ENCODE measurements around the gene RPL27.

Gene RPL27

DNA sequence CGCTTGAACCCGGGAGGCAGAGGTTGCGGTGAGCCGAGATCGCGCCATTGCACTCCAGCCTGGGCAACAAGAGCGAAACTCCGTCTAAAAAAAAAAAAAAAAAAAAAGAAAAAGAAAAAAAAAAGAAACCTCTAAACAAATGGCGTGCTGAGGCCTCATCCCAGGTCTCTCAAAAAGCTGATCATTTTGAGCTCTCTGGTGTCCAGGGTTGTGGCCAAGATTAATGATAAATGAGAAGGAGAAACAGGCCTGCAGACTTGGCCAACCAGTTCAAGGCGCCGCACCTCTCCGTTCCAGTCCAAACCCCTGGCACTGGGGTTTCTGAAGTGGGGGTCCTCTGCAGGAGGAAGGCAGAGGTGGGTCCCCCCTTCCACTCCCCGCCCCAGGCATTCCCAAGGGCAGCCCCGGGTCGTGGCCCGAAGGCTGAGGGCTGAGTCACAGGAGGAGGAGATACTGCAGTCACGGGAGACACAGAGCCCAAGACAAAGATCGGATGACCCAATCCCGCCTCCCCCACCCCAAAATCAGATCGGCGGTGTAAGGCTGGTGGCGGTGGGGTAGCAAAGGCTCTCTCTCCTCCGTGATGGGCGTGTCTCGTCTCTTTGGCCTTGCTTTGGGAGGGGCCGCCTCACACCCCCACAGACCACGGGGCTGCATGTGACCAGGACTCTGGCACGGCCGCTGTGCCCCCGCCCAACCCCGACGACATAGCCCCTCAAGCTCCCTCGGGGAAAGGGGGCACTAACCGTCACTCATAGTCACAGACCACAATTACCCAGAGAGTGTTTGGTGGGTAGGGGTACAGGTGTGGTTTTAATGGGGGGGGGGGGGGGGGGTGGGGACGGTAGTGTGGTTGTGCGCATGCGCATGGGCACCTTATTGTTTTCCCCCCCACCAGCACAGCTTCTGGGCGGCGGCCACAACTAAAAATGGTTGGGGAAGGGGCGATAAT, 22.8 kb downstream of the RPL27 start:
- no peak for DNase-seq (ENCODE audit: low read depth, low spot score)

DNA sequence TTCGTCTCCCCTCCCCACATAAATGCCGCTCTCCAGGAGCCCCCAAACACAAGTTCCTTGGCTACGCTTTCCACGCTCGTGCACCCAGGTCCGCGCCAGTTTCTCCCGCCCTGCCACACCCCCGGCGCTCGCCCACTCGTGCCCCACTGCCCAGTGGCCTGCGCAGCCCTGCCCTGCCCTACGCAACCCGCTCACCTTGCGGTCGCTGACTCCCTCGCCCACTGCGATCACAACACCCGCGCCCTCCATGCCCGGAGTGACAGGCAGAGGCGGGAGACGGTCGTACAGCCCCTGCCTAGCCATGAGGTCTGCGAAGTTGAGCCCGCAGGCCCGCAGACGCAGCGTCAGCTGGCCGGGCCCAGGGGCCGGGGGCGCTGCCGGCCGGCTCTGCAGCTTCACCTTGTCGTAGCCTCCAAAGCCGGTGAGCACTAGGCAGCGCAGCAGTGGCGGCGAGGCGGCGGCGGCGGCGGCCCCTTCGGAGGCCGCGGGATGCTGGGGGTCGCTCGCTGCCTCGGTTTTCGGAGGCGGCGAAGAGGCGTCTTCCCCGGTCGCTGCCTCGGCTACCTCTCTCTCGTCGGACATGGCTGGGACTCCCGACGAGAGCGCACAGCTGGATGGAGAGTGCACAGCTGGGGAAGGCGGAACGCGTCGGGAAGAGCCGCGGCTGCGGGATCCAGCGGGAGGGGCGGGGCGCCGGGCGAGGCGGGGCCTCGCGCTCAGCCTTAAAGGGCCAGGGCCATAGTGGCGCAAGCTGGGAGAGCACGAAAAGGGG, 23.7 kb downstream of the RPL27 start, which contains the start of gene VAT1:
TSS of gene VAT1 (minus strand) at position 645 of the 772 bp plus-strand sequence. CDS start at position 582, 63 bp downstream.
- no peak for DNase-seq (ENCODE audit: low read depth, low spot score)

DNA sequence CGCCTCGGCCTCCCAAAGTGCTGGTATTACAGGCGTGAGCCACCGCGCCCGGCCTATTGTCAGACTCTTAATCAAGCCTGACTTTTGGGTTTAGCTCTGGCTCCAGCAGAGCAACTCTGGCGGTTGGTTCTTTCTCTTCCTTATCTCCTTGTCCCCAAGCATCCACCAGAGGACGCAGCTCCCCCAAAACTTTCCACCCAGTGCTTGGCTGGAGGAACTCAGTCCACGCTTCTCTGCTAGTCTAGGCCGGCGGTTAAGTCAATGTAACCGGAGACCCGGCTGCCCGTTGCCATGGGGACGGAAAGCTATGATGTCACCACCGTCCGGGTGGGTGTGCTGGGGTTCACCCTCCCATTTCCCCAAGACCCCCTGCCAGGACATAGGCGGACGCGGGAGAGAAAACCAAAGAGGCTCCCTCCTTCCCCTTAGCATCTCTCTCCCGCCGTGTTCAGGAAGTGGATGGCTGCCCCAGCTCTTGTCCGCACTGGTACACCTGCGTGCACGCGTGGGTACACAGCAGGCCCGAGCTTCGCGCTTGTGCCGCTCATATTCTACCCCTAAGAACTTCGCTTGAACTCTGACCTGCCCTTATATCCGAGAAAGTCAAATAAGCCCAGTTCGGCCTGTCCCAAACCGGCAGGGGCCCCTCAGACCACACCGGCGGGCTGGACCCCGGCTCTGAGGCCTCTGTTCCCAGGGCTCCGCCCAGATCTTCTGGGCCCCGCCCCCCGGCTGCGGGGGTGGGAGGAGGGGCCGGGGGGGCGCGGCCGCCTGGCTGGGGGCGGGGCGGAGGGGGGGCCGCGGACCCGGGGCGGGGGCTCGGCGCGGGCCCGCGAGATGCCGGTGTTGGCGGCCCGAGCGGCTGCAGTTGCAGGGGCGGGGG, 26.4 kb downstream of the RPL27 start, which contains the start of gene RND2:
TSS of gene RND2 (plus strand) at position 825 of the 883 bp plus-strand sequence. CDS start 117 bp downstream, outside the sequence.
- DNase-seq (ENCODE audit: low read depth, low spot score) = peak; percentile 87

DNA sequence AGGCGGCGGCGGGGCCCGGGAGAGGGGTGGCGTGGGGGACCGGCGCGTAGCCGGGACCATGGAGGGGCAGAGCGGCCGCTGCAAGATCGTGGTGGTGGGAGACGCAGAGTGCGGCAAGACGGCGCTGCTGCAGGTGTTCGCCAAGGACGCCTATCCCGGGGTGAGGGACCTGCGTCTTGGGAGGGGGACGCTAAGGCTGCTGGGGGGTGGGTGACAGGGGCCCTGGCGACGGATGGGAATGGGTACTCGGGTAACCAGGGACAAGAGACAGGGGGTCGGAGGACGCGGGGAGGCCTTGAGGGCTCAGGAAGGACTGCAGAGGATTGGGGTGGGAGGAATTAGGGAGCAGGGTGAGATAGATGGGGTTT, 27.1 kb downstream of the RPL27 start:
- no peak for DNase-seq (ENCODE audit: low read depth, low spot score)

DNA sequence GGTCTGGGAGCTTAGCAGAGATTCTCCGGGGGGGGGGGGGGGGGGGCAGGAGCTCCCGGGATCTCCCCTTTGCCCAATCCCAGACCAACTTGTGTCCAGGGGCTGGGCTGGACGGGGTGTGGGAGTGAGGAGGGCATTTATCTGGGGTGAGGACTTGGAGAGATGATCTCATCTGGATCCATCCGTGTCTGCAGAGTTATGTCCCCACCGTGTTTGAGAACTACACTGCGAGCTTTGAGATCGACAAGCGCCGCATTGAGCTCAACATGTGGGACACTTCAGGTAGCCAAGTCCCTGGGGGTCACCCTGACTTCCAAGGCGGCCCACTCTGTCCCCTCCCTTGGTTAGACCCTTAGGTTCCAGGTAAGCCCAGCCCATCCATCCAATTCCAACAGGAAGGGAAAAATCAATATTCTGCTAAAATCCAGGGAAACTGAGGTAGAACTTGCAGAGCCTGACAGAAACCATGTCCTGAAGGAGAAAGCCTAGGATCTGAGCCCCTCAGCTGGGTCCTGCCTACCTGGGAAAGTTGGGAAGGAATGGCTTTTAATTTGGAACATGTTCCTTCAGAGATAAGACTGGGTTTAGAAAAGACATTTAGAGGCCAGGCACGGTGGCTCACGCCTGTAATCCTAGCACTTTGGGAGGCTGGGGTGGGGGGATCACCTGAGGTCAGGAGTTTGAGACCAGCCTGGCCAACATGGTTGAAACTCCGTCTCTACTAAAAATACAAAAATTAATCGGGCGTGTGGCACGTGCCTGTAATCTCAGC, 27.7 kb downstream of the RPL27 start:
- DNase-seq (ENCODE audit: low read depth, low spot score) = no peak

DNA sequence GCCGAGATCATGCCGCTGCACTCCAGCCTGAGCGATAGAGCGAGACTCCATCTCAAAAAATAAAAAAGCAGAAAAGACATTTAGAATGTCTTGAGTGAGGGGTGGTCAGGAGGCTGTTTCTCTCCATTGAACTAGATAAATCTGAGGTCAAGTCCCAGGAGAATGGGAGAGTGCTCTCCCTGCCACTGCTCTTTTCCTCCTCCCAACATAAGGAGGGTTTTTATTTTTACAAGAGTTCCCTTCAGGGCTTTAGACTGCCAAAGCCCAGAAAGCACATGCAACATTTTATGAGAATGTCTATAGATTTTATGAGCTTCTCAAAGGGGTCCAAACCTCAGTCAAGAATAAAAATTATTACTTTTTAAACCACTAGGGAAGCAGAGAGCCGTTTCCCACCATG, 28.4 kb downstream of the RPL27 start:
- no peak for DNase-seq (ENCODE audit: low read depth, low spot score)

DNA sequence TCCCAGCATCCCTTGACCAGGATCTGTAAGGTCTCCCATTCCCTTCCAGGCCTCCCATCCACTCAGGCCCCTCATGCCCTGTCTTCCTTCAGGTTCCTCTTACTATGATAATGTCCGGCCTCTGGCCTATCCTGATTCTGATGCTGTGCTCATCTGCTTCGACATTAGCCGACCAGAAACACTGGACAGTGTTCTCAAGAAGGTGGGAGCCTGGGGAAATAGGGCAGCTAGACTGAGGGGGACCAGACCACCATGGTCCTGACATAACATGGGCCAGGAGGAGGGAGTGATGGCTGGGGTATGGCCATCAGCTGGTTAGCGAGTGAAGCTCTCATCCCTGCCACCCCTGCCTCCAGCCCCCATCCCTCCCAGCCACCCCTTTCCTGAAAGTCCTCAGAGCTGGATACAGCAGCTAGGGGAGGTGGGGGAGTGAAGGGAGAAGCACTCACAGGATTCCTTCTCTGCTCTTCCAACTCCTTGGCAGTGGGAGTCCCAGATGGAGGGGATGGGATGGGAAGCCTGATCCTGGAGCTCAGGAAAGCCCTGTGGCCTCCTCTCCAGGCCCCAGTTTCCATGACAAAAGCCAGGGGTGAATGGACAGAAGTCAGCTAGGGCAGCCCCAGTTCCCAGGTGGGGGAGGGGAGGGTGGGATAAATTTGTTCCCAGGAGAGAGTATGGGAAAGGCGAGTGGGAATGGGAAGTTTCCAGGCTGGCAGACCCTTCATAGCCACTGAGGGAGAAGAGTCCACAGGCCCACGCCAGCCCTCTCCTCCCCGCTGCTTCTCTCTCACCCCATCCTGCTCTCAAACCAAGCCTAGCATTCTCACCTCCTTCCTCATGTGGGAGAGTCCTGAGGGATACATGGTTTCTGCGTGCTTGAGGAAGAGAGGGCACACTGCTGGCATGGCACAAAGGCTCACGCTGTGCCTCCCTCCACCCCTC, 29.1 kb downstream of the RPL27 start:
- no peak for DNase-seq (ENCODE audit: low read depth, low spot score)

GRCh38 chr17:43028221-43028861, 30.1 kb downstream of the RPL27 start:
- DNase-seq (ENCODE audit: low read depth, low spot score) = no peak

GRCh38 chr17:43030137-43030767, 32.0 kb downstream of the RPL27 start:
- DNase-seq (ENCODE audit: low read depth, low spot score) = no peak

DNA sequence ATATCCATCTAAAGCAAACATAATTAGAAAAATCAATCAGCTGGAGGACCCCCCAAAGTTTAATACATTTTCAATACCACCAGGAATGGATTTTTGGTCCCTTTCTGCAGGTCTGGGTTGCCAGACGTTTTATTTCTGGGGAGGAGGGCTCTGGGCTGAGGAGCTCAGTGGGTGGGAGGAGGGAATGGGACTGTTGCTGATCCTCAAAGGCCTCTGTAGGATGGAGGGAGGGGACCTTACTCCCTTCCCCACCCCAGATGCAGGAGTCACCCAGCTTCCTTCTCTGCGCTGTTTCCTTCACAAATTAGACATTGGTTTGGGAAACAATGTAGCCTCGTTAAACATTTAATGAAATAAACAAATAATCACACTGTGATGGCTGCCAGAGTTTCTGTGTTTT, 33.4 kb downstream of the RPL27 start:
- DNase-seq (ENCODE audit: low read depth, low spot score) = no peak

DNA sequence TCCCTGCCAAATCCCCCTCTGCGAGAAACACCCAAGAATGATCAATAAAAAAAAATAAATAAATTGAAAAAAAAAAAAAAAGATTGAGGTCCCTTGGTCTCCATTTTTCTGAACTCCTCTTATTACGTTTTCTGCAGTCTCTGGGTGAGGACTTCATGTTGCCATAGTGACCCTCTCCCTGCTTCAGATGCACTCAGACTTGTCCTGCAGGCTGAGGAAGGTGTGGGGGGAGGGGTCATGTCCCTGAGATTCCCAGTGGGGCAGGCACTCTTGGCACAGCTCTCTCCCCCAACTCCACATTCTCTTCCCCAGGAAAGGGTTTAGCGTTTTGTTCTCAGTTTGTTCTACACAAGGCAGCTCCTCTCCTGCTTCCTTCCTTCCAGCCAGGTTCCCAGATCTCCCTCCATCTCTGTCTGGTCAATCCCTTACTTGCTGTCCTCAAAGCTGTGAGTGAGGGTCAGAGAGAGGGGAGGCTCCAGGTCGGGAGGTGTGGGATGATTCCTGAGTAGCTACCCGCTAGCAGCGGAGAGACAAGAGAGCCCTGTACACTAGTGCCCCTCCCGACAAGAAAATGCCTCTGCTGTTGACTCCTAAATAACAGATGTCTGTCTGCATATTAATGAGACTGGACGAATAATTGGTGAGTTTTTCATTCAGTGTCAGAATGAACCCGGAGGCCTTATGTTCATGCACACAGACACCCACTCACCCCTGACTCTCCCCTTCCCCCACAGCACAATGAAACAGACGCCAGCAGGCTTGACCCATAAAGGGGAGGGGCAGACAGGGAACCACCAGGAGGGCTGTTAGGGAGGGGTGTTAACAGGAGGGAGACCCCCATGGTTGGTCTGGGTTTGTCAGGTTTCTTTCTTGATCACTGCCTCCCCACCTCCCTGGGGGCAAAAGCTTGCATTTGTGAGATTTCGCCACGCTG, 36.0 kb downstream of the RPL27 start:
- DNase-seq (ENCODE audit: low read depth, low spot score) = no peak

DNA sequence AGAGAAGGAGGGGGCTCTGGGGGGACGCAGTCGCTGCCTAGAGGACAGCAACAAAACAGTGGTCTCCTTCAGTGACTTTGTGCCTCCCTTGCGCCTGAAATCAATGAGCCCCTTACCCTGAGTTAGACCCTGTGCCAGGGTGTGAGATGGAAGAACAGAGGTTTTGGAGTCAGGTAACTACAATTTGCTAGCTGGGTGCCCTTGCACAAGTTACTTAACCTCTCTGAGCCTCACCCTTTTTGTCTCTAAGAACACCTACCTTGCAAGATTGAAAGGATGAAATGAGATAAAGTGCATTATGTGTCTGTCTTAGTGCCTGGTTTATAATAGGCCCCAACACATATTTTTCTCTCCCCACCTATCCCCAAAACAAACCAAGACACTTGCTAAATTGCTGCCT, 36.7 kb downstream of the RPL27 start:
- DNase-seq (ENCODE audit: low read depth, low spot score) = no peak

DNA sequence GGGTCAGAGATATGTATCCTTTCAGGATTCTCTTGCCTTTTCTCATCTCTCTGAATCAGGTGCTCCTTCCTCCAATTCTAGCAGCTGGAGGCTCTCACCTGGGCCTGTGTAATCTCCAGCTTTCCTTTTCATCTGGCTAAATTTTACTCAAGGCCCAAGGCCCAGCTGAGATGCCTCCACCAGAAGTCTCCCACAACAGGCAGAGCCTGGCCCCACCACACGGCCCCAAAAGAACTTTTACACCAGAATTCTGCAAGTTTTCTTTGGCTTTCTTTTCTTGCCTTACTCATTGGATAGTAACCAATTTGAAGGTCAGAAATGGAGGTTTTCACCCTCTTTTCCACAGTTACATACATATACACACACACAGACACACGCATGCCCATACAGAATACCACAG, 41.4 kb downstream of the RPL27 start:
- DNase-seq (ENCODE audit: low read depth, low spot score) = no peak

DNA sequence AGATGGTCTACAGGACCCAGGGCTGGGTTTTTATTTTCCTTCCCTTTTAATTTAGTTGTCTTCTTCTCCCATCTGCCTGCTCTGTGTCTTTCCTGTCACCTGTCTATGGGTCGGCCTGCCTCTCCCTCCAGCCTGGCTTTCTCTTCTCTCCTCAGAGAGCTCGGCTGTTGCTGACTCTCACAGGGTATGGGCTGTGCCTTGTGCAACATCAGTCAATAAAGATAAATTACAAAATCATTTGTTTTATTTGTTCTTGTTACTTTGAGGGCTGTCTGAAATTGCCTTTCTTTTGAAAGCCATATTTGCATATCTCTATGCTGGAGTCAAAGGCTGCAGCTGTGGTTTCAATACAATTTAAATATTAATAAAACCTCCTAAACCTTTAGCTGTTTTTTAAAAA, 42.4 kb downstream of the RPL27 start:
- DNase-seq (ENCODE audit: low read depth, low spot score) = no peak

GRCh38 chr17:43042025-43042628, 43.9 kb downstream of the RPL27 start:
- no peak for DNase-seq (ENCODE audit: low read depth, low spot score)

- DNase-seq (ENCODE audit: low read depth, low spot score) = no peak
Observed at GRCh38 chr17:43043307-43043706, 45.1 kb downstream of the RPL27 start.

- DNase-seq (ENCODE audit: low read depth, low spot score) = no peak
Observed at GRCh38 chr17:43044024-43044423, 45.8 kb downstream of the RPL27 start.
